Liver (tissue), 9 donors: ENCODE results near the gene RHPN2. TPM values are rescaled to one million over a fixed set of nuclear protein-coding genes. Genes with fewer than 3 reads are reported as not detected.

Experiments
- DNase-seq: peaks from one replicate; pipeline ENCODE4 v3.0.0-alpha.2; 2017; ENCODE audit warnings: low spot score
- H3K27ac ChIP-seq, 2 donors: one replicate each; pipeline ENCODE4 v1.7.0; 2013; ENCODE audit warnings: inconsistent platforms in 2 of 2, low read length in 2 of 2, control low read depth in 1 of 2, low read depth in 1 of 2, mild to moderate bottlenecking in 1 of 2
- H3K27me3 ChIP-seq, 4 donors: one replicate each; pipeline versions ENCODE4 v1.6.1 to v1.7.0; 2013; ENCODE audit warnings: low read length in 3 of 4, inconsistent platforms in 1 of 4, mild to moderate bottlenecking in 1 of 4, moderate library complexity in 1 of 4; ENCODE audit not compliant: control insufficient read depth in 4 of 4, insufficient read depth in 4 of 4
- H3K36me3 ChIP-seq, 4 donors: one replicate each; pipeline versions ENCODE4 v1.6.1 to v1.7.0; 2013; ENCODE audit warnings: low read length in 3 of 4, mild to moderate bottlenecking in 3 of 4, low read depth in 1 of 4, moderate library complexity in 1 of 4; ENCODE audit not compliant: control insufficient read depth in 4 of 4, insufficient read depth in 3 of 4
- H3K4me1 ChIP-seq, 4 donors: one replicate each; pipeline versions ENCODE4 v1.6.1 to v1.7.0; 2013; ENCODE audit warnings: low read length in 3 of 4, mild to moderate bottlenecking in 3 of 4, moderate library complexity in 1 of 4; ENCODE audit not compliant: control insufficient read depth in 4 of 4, insufficient read depth in 4 of 4
- H3K4me3 ChIP-seq, 3 donors: one replicate each; pipeline versions ENCODE4 v1.6.1 to v1.7.0; 2013; ENCODE audit warnings: low read length in 3 of 3, control low read depth in 1 of 3, low read depth in 1 of 3, mild to moderate bottlenecking in 1 of 3
- H3K9ac ChIP-seq, 2 donors: one replicate each; pipeline ENCODE4 v1.7.0; 2013; ENCODE audit warnings: low read length in 2 of 2, mild to moderate bottlenecking in 2 of 2, moderate library complexity in 2 of 2, control low read depth in 1 of 2, low read depth in 1 of 2
- H3K9me3 ChIP-seq, 4 donors: one replicate each; pipeline versions ENCODE4 v1.6.1 to v1.7.0; 2013; ENCODE audit warnings: low read length in 3 of 4; ENCODE audit not compliant: control insufficient read depth in 4 of 4
- EGR1 ChIP-seq, 2 donors: IDR thresholded peaks; 2 replicates each; pipeline ENCODE4 v1.6.1; 2016 to 2018; ENCODE audit warnings: antibody characterized with exemption in 2 of 2, low read depth in 2 of 2
- FOXA1 ChIP-seq: IDR thresholded peaks from 2 replicates; pipeline ENCODE4 v1.6.1; 2016; ENCODE audit warnings: antibody characterized with exemption
- FOXA2 ChIP-seq: IDR thresholded peaks from 2 replicates; pipeline ENCODE4 v1.6.1; 2016; ENCODE audit warnings: antibody characterized with exemption
- GABPA ChIP-seq, 2 donors: IDR thresholded peaks in 1 of 2; conservative IDR thresholded peaks in 1 of 2; 2 replicates each; pipeline ENCODE4 v1.6.1; 2016; ENCODE audit warnings: antibody characterized with exemption in 2 of 2, mild to moderate bottlenecking in 1 of 2, moderate library complexity in 1 of 2
- HNF4A ChIP-seq, 2 donors: conservative IDR thresholded peaks; 2 replicates each; pipeline ENCODE4 v1.6.1; 2016; ENCODE audit warnings: antibody characterized with exemption in 2 of 2, mild to moderate bottlenecking in 2 of 2
- HNF4G ChIP-seq: IDR thresholded peaks from 2 replicates; pipeline ENCODE4 v1.6.1; 2016; ENCODE audit warnings: antibody characterized with exemption
- JUND ChIP-seq, 2 donors: IDR thresholded peaks; 2 replicates each; pipeline ENCODE4 v1.6.1; 2016; ENCODE audit warnings: antibody characterized with exemption in 2 of 2
- NR2F2 ChIP-seq: IDR thresholded peaks from 2 replicates; pipeline ENCODE4 v1.6.1; 2016; ENCODE audit warnings: antibody characterized with exemption
- RAD21 ChIP-seq, 2 donors: IDR thresholded peaks; 2 replicates each; pipeline ENCODE4 v1.6.1; 2016; ENCODE audit warnings: antibody characterized with exemption in 2 of 2, mild to moderate bottlenecking in 2 of 2
- RXRA ChIP-seq, 2 donors: IDR thresholded peaks; 2 replicates each; pipeline ENCODE4 v1.6.1; 2017 to 2018; ENCODE audit warnings: antibody characterized with exemption in 2 of 2, mild to moderate bottlenecking in 1 of 2
- SP1 ChIP-seq: IDR thresholded peaks from 2 replicates; pipeline ENCODE4 v1.6.1; 2018; ENCODE audit warnings: antibody characterized with exemption, mild to moderate bottlenecking
- TAF1 ChIP-seq: conservative IDR thresholded peaks from 2 replicates; pipeline ENCODE4 v1.6.1; 2016; ENCODE audit warnings: antibody characterized with exemption, mild to moderate bottlenecking
- YY1 ChIP-seq: IDR thresholded peaks from 2 replicates; pipeline ENCODE4 v1.6.1; 2016; ENCODE audit warnings: antibody characterized with exemption, mild to moderate bottlenecking
- WGBS: extraction: QIAGEN DNeasy Blood & Tissue Kit; methylation state at CpG from one replicate; pipeline ENCODE4 v1.1.7; 2013; 5-methylcytosine and 5-hydroxymethylcytosine counted together
- polyA plus RNA-seq, 2 donors: library from polyadenylated mRNA; stranded (reverse) in 1 of 2; unstranded in 1 of 2; fragments of 200-250 nt in 1 of 2; fragments of >200 nt in 1 of 2; fragmentation: Nextera tagmentation in 1 of 2; extraction: Ambion mirVana in 1 of 2; gene quantifications; one replicate each; pipeline versions ENCODE4 v1.2.1 to v1.2.3, GENCODE V29; 2013 to 2015
- total RNA-seq, 2 donors: library from RNA; depleted of rRNA; stranded (reverse); fragments of >200 nt; gene quantifications; one replicate each; pipeline ENCODE4 v1.2.3, GENCODE V29; 2014
- TF ChIP-seq, protein P1 (sequence below): fragments of 150-350 bp; IDR thresholded peaks from 2 replicates; pipeline ENCODE4 v1.5.1; 2017; ENCODE audit warnings: improper control_type of control experiment, low read depth, low read length; ENCODE audit not compliant: missing input control
- TF ChIP-seq, protein P2 (sequence below): IDR thresholded peaks from 2 replicates; pipeline ENCODE4 v1.6.1; 2016; ENCODE audit warnings: antibody characterized with exemption, mild to moderate bottlenecking
- TF ChIP-seq, protein P3 (sequence below): IDR thresholded peaks from 2 replicates; pipeline ENCODE4 v1.6.1; 2016; ENCODE audit warnings: antibody characterized with exemption
- TF ChIP-seq, protein P4 (sequence below): IDR thresholded peaks from 2 replicates; pipeline ENCODE4 v1.6.1; 2016; ENCODE audit warnings: antibody characterized with exemption
- TF ChIP-seq, protein P5 (sequence below): IDR thresholded peaks from 2 replicates; pipeline ENCODE4 v1.6.1; 2016; ENCODE audit warnings: antibody characterized with exemption
- donor health status: healthy.
- donor health status: healthy.
- donor health status: healthy.
- donor health status: healthy.
- donor health status: healthy.

Gene RHPN2
- total and polyA plus RNA-seq, 4 donors = 7.6 to 31.5 (median 9.8) TPM

DNA sequence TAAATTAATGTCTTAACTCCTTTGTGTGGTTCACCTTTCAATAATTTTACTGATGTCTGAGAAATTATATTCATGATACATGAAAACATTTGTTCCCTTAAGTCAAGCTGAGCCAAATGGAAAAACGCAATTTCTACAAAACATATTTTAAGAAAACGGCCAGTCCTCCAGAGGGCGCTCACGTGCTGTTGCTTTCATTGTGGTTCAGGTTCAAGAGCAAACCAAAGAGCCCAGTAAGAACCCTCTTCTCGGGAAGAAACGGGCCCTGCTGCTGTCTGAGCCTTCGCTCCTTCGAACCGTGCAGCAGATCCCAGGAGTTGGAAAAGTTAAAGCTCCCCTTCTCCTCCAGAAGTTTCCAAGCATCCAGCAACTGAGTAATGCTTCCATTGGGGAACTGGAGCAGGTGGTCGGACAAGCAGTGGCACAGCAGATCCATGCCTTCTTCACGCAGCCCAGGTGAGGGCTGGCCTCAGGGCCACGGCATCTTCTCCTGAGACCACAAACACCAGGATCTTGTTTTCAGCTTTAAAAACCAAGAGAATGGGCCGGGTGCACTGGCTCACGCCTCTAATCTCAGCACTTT is 88.4 kb downstream of the RHPN2 start (continued):
- TF ChIP-seq, protein P1, sequence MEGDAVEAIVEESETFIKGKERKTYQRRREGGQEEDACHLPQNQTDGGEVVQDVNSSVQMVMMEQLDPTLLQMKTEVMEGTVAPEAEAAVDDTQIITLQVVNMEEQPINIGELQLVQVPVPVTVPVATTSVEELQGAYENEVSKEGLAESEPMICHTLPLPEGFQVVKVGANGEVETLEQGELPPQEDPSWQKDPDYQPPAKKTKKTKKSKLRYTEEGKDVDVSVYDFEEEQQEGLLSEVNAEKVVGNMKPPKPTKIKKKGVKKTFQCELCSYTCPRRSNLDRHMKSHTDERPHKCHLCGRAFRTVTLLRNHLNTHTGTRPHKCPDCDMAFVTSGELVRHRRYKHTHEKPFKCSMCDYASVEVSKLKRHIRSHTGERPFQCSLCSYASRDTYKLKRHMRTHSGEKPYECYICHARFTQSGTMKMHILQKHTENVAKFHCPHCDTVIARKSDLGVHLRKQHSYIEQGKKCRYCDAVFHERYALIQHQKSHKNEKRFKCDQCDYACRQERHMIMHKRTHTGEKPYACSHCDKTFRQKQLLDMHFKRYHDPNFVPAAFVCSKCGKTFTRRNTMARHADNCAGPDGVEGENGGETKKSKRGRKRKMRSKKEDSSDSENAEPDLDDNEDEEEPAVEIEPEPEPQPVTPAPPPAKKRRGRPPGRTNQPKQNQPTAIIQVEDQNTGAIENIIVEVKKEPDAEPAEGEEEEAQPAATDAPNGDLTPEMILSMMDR = peak; percentile 64
- TF ChIP-seq TAF1 = no peak

DNA sequence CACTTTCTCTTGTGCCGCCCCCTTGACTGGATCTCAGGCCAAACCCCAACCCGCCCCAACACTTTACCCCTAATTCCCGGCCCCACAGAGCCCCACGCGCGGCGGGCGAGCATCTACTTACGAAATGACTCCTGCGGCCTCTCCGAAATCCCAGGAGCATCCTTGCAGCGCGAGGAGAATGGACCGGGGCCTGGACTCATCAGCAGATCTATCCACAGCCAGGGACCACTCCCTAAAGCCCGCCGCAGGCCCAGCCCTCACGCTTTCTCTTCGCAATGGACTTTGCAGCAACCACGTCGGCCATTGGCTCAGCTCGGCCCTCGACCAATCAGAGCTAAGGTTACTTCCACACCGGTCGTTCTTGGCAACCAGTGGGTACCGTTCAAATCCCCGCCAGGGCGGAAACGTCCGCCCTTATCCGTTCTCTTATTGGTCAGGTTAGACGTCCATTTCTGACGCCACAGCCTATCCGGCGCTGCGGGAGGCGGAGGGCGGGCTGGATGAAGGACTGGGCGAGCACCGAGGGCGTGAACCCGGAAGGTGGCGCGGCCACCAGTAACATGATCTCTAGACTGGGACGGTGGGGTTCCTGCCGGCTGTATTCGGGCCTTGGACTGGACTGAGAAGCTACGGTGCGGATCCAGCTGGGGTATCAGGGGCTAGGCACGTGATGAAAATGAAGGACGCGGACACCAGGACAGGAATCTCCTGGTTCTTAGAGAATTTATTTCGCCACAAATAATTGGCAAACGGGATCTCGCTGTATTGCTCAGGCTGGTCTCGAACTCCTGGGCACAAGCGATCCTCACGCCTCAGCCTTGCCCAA is 92.8 kb downstream of the RHPN2 start, which contains the start of the genes CEP89 and FAAP24:
TSS of gene CEP89 (minus strand) at position 244 of the 826 bp plus-strand sequence. CDS start at position 160, 84 bp downstream.
TSS of gene FAAP24 (plus strand) at position 528 of the 826 bp plus-strand sequence. CDS start 955 bp downstream, outside the sequence.
- Histone ChIP-seq H3K9me3 (no peaks in the 10 kb centered on the region), H3K9ac (peak within 1 kb of the TSS; percentile 33 to 74), H3K4me1 (peaks cover 3 to 10% (median 9%) of the 10 kb centered on the region in 4 donors), H3K36me3 (peaks cover 0 to 3% (median 0%) of the 10 kb centered on the region in 4 donors), H3K27ac (peak within 1 kb of the TSS; percentile 53 to 56), H3K4me3 (peak within 1 kb of the TSS; percentile 55 to 89 (median 89)), H3K27me3 (no peaks in the 10 kb centered on the region)
- under 1% methylated on average over 57 of the region's 57 CpGs for WGBS
- TF ChIP-seq, protein P2, sequence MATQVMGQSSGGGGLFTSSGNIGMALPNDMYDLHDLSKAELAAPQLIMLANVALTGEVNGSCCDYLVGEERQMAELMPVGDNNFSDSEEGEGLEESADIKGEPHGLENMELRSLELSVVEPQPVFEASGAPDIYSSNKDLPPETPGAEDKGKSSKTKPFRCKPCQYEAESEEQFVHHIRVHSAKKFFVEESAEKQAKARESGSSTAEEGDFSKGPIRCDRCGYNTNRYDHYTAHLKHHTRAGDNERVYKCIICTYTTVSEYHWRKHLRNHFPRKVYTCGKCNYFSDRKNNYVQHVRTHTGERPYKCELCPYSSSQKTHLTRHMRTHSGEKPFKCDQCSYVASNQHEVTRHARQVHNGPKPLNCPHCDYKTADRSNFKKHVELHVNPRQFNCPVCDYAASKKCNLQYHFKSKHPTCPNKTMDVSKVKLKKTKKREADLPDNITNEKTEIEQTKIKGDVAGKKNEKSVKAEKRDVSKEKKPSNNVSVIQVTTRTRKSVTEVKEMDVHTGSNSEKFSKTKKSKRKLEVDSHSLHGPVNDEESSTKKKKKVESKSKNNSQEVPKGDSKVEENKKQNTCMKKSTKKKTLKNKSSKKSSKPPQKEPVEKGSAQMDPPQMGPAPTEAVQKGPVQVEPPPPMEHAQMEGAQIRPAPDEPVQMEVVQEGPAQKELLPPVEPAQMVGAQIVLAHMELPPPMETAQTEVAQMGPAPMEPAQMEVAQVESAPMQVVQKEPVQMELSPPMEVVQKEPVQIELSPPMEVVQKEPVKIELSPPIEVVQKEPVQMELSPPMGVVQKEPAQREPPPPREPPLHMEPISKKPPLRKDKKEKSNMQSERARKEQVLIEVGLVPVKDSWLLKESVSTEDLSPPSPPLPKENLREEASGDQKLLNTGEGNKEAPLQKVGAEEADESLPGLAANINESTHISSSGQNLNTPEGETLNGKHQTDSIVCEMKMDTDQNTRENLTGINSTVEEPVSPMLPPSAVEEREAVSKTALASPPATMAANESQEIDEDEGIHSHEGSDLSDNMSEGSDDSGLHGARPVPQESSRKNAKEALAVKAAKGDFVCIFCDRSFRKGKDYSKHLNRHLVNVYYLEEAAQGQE = no peak
- TF ChIP-seq GABPA (IDR thresholded peaks at IDR 0.05 in 1 of 2, conservative IDR thresholded peaks at IDR 0.05 in 1 of 2) (peak; percentile 56 to 88), TAF1 (no peak), RXRA (IDR thresholded peaks at IDR 0.05) (peak; percentile 78 to 86), JUND (IDR thresholded peaks at IDR 0.05) (no peak), NR2F2 (peak; percentile 88), RAD21 (IDR thresholded peaks at IDR 0.05) (peak; percentile 36 to 44), FOXA1 (no peak), HNF4A (conservative IDR thresholded peaks at IDR 0.05) (peak; percentile 27 to 47), FOXA2 (no peak), HNF4G (no peak), YY1 (peak; percentile 81), SP1 (peak; percentile 100), EGR1 (IDR thresholded peaks at IDR 0.05; ENCODE audit: low read depth in 2 of 2) (no peak)
- TF ChIP-seq, protein P3, sequence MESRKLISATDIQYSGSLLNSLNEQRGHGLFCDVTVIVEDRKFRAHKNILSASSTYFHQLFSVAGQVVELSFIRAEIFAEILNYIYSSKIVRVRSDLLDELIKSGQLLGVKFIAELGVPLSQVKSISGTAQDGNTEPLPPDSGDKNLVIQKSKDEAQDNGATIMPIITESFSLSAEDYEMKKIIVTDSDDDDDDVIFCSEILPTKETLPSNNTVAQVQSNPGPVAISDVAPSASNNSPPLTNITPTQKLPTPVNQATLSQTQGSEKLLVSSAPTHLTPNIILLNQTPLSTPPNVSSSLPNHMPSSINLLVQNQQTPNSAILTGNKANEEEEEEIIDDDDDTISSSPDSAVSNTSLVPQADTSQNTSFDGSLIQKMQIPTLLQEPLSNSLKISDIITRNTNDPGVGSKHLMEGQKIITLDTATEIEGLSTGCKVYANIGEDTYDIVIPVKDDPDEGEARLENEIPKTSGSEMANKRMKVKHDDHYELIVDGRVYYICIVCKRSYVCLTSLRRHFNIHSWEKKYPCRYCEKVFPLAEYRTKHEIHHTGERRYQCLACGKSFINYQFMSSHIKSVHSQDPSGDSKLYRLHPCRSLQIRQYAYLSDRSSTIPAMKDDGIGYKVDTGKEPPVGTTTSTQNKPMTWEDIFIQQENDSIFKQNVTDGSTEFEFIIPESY = no peak
- TF ChIP-seq, protein P4, sequence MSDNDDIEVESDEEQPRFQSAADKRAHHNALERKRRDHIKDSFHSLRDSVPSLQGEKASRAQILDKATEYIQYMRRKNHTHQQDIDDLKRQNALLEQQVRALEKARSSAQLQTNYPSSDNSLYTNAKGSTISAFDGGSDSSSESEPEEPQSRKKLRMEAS = peak; percentile 11
- TF ChIP-seq, protein P1 = no peak
- TF ChIP-seq, protein P5, sequence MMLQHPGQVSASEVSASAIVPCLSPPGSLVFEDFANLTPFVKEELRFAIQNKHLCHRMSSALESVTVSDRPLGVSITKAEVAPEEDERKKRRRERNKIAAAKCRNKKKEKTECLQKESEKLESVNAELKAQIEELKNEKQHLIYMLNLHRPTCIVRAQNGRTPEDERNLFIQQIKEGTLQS = peak; percentile 23
- DNase-seq = peak; percentile 99
